ENCODE data around the gene SLC13A5. TPM values are rescaled to one million over a fixed set of nuclear protein-coding genes. Genes with fewer than 3 reads are reported as not detected.

SLC13A5 gene
- polyA plus RNA-seq, 3 donors = not detected

DNA sequence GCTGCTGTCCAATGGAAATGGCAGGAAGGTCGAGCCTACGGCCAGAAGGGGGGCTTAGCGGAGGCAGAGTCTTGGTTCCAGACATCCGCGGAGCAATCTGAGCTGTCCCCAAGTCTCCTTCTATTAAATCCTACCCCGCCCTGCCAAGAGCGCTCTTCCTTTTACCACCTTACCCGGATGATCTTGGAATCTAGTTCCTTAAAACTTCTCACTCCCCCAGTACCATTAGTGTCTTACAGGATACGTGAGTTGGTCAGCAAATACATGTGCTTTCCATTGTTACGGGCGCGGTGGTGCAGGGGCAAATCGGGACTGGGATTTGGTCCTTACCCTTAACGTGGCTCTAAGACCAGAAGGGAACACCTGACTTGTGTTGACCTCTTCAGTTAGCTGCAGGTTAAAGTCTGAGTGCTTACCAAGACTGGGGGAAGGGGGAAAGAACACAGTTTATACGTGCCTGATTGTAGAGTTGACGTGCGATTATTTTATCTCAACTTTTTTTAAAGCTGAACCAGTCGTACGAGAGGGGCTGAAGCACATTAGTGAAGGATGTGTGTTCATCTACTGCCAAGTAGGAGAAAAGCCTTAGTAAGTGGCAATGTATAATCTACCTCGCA is 71.8 kb downstream of the SLC13A5 start:
- peaks cover 35% of the 10 kb centered on the region for H3K4me1 Mint-ChIP-seq
- DNase-seq = peak in 2 of 3 donors; percentile 21 to 36
- Histone ChIP-seq H3K9me3 (replicated peaks in 1 of 2; ENCODE audit: control insufficient read depth in 1 of 2, insufficient read depth in 1 of 2, low read length in 2 of 2) (no peaks in the 10 kb centered on the region), H4K20me1 (ENCODE audit: insufficient read depth, low read length) (peaks cover 26% of the 10 kb centered on the region), H3K27ac (ENCODE audit: low read depth in 1 of 2, low read length in 2 of 2) (peak overlapping the region; percentile 61 to 88), H3K9ac (ENCODE audit: insufficient read depth, low read length, poor library complexity, severe bottlenecking) (peak overlapping the region; percentile 74), H3K79me2 (ENCODE audit: insufficient read depth, low read length) (peaks cover 40% of the 10 kb centered on the region), H3K36me3 (replicated peaks in 1 of 2; ENCODE audit: control insufficient read depth in 1 of 2, insufficient read depth in 2 of 2, low read length in 2 of 2) (peaks cover 20 to 38% of the 10 kb centered on the region in 2 donors), H3K4me2 (replicated peaks; ENCODE audit: extremely low read depth, low read length, poor library complexity, severe bottlenecking) (peak overlapping the region; percentile 88), H3K27me3 (ENCODE audit: control insufficient read depth in 2 of 2, insufficient read depth in 2 of 2, low read length in 2 of 2) (no peaks in the 10 kb centered on the region), H2AFZ (ENCODE audit: insufficient read depth, low read depth, low read length, poor library complexity, severe bottlenecking) (peak overlapping the region; percentile 89), H3K4me3 (replicated peaks in 1 of 3; ENCODE audit: low read depth in 2 of 3, low read length in 3 of 3) (peak overlapping the region; percentile 86 to 95 (median 94)), H3K4me1 (ENCODE audit: control insufficient read depth in 1 of 2, insufficient read depth in 2 of 2, low read length in 2 of 2) (peaks cover 21 to 33% of the 10 kb centered on the region in 2 donors)
- H3K36me3 Mint-ChIP-seq = peaks cover 32 to 36% of the 10 kb centered on the region in 2 donors
- intact Hi-C loops (cut with micrococcal nuclease) = loop anchor here in 1 of 2 donors (10.0 kb wide), 1 partner anchor 167 kb away; no protein-coding TSS in a partner anchor
- peak overlapping the region; percentile 97 to 99 for H3K4me3 Mint-ChIP-seq
- TF ChIP-seq, protein P1, sequence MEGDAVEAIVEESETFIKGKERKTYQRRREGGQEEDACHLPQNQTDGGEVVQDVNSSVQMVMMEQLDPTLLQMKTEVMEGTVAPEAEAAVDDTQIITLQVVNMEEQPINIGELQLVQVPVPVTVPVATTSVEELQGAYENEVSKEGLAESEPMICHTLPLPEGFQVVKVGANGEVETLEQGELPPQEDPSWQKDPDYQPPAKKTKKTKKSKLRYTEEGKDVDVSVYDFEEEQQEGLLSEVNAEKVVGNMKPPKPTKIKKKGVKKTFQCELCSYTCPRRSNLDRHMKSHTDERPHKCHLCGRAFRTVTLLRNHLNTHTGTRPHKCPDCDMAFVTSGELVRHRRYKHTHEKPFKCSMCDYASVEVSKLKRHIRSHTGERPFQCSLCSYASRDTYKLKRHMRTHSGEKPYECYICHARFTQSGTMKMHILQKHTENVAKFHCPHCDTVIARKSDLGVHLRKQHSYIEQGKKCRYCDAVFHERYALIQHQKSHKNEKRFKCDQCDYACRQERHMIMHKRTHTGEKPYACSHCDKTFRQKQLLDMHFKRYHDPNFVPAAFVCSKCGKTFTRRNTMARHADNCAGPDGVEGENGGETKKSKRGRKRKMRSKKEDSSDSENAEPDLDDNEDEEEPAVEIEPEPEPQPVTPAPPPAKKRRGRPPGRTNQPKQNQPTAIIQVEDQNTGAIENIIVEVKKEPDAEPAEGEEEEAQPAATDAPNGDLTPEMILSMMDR (IDR thresholded peaks at IDR 0.05) = no peak
- H3K27ac Mint-ChIP-seq = peak overlapping the region; percentile 89 to 98 (median 94)
- H3K9me3 Mint-ChIP-seq = no peaks in the 10 kb centered on the region
- peaks cover 0 to 11% (median 3%) of the 10 kb centered on the region in 3 donors for H3K27me3 Mint-ChIP-seq (ENCODE audit: low read depth in 3 of 3)
- WGBS (ENCODE audit: insufficient coverage) = 16% methylated on average over 12 of the region's 20 CpGs

DNA sequence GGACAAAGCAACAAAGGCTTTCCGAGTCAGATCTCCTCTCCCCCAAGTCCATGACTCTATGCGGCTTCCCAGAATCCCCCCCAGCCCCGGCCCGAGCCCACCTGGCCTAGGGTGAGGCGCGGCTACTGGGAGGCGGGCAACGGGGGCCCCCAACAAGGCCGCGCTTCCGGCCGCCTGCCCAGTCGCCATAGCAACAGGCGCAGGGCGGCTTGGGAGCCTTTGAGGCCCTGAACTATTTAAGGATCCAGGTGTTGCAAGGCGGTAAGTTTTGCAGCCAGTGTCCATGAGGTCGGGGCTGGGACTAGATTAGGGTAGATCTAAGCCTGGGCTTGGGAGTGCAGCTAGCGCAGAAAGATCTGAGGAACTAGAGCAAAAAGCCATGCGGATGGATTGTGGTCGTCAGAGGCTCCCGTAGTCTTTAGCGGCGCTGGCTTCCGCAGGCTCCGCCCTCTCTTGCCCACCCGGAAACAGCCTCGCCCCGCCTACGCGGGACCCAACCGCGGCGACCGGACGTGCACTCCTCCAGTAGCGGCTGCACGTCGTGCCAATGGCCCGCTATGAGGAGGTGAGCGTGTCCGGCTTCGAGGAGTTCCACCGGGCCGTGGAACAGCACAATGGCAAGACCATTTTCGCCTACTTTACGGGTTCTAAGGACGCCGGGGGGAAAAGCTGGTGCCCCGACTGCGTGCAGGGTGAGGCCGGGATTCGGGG is 72.5 kb downstream of the SLC13A5 start, which contains the start of the genes KIAA0753 and TXNDC17:
TSS of gene KIAA0753 (minus strand) at position 176 of the 711 bp plus-strand sequence. CDS start 5,608 bp downstream, outside the sequence.
TSS of gene TXNDC17 (plus strand) at position 525 of the 711 bp plus-strand sequence. CDS start at position 548, 23 bp downstream.
- peak; percentile 77 to 79 (median 79) for DNase-seq
- peaks cover 40% of the 10 kb centered on the region for H3K79me2 ChIP-seq (ENCODE audit: insufficient read depth, low read length)
- Mint-ChIP-seq H3K27ac (peak within 1 kb of the TSS; percentile 89 to 98 (median 94)), H3K9me3 (no peaks in the 10 kb centered on the region), H3K27me3 (ENCODE audit: low read depth in 3 of 3) (peaks cover 0 to 11% (median 3%) of the 10 kb centered on the region in 3 donors), H3K4me1 (peaks cover 35% of the 10 kb centered on the region), H3K4me3 (peak within 1 kb of the TSS; percentile 97 to 99), H3K36me3 (peaks cover 26 to 31% of the 10 kb centered on the region in 2 donors)
- no peaks in the 10 kb centered on the region for H3K27me3 ChIP-seq (ENCODE audit: control insufficient read depth in 2 of 2, insufficient read depth in 2 of 2, low read length in 2 of 2)
- peak within 1 kb of the TSS; percentile 88 for H3K4me2 ChIP-seq (replicated peaks; ENCODE audit: extremely low read depth, low read length, poor library complexity, severe bottlenecking)
- peaks cover 20 to 31% of the 10 kb centered on the region in 2 donors for H3K36me3 ChIP-seq (replicated peaks in 1 of 2; ENCODE audit: control insufficient read depth in 1 of 2, insufficient read depth in 2 of 2, low read length in 2 of 2)
- peak within 1 kb of the TSS; percentile 86 to 95 (median 94) for H3K4me3 ChIP-seq (replicated peaks in 1 of 3; ENCODE audit: low read depth in 2 of 3, low read length in 3 of 3)
- peak within 1 kb of the TSS; percentile 89 for H2AFZ ChIP-seq (ENCODE audit: insufficient read depth, low read depth, low read length, poor library complexity, severe bottlenecking)
- TF ChIP-seq, protein P1 (IDR thresholded peaks at IDR 0.05) = no peak
- peaks cover 21 to 33% of the 10 kb centered on the region in 2 donors for H3K4me1 ChIP-seq (ENCODE audit: control insufficient read depth in 1 of 2, insufficient read depth in 2 of 2, low read length in 2 of 2)
- intact Hi-C loops (cut with micrococcal nuclease) = loop anchor here in 1 of 2 donors (10.0 kb wide), 1 partner anchor 166 kb away; no protein-coding TSS in a partner anchor
- peak within 1 kb of the TSS; percentile 61 to 88 for H3K27ac ChIP-seq (ENCODE audit: low read depth in 1 of 2, low read length in 2 of 2)
- peak within 1 kb of the TSS; percentile 74 for H3K9ac ChIP-seq (ENCODE audit: insufficient read depth, low read length, poor library complexity, severe bottlenecking)
- under 1% methylated on average over 50 of the region's 52 CpGs for WGBS (ENCODE audit: insufficient coverage)
- H4K20me1 ChIP-seq (ENCODE audit: insufficient read depth, low read length) = peaks cover 26% of the 10 kb centered on the region
- no peaks in the 10 kb centered on the region for H3K9me3 ChIP-seq (replicated peaks in 1 of 2; ENCODE audit: control insufficient read depth in 1 of 2, insufficient read depth in 1 of 2, low read length in 2 of 2)
